NCI-H510A (cell line): ENCODE data around the gene RRP12.
"Not testable (repeated sequence)": the region's sequence is repeated elsewhere in the genome, so short reads cannot be mapped to it uniquely, and the experiment has no call there.

Source experiments
- DNase-seq: peaks from one replicate; lab custom pipeline; 2025; lab: John Stamatoyannopoulos, UW

The RRP12 gene

DNA sequence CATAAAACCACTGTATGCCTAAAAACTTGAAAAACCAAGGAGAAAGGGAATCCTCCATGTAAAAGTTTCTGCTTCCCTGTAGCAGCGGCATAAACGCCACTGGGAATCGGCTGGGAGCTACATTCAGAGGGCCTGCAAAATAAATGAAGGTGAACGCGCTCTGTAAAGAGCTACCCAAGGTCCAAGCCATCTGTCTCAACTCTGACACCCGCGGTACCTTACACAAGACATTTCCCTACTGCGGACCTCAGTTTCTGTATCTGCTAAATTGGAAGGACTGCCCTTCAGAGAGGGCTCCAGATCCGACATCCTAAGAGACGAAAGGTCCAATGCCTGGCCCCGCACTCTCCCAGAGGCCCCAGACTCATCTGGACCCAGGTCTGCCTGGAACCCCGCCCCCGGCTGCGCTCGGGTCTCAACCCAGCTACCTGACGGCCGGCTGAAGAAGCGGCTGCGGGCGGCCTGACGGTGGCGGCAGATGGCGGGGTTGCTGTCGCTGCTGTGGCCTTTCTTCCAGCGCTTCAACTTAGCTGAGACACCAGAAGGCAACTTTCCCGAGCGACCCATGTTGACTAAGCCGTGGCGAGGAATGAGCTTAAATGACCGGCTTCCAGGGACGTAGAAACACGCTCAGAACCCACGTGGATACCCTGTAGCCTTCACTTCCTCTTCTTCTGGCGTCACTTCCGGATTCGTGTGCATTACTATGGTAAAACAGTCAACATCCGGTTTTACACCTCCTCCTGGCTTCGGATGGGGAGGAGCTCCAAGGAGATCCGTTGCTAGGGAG lies at the start of gene RRP12:
Gene RRP12, minus strand, starts transcription at position 676 of the 790 bp plus-strand sequence. Its CDS starts 109 bp downstream, at position 567.
- peak; percentile 95 for DNase-seq

- no peak for DNase-seq
Observed at GRCh38 chr10:97450828-97451227, 49.7 kb upstream of the RRP12 start.

DNA sequence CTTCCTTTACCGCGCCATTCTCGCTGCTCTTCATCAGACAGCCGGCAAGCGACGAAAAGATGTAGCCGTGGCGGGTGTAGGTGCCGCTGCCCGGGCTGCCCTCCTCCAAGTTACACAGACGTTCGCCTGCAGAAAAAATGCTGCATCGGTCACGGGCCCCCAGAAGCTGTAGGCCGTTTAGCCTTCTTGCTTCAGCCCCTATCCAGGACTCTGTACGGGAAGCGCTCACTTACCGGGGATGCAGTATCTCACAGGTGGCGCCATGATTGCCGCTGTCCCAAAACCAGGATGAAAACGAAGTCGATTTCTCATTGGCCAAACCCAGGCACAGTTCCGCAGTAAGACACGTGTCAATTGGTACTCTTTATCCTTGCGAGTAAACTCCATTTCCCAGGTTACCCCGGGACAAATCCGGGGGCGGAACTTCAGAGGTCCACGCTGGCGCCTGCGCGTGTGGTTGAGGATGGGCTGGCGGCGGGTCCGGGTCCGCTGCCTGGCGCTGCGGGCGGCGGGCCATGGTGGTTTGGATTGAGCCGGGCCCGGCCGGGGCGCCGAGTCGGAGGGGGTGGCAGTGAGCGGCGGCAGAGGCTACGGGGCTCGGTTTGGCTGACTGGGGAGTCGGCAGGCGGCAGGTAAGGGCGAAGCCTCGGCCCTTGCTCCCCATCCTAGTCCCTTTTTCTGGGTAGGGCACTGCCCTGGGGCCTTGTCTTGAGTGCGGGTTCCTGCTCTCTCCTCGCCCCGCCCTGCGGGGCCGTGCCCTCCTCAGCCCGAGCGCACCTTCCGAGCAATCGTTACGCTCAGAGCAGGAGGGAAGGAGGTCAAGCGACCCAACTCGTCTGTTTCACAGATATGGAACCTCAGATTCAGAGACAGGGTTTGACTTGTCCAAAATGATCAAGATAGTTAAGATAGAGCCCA lies 44.8 kb upstream of the RRP12 start, which contains the start of the genes EXOSC1 and ZDHHC16:
Gene EXOSC1, minus strand, starts transcription at position 285 of the 918 bp plus-strand sequence. Its CDS starts 21 bp downstream, at position 264.
Gene ZDHHC16, plus strand, starts transcription at position 454 of the 918 bp plus-strand sequence. CDS start 5,501 bp downstream, outside the sequence.
- peak; percentile 88 for DNase-seq

DNA sequence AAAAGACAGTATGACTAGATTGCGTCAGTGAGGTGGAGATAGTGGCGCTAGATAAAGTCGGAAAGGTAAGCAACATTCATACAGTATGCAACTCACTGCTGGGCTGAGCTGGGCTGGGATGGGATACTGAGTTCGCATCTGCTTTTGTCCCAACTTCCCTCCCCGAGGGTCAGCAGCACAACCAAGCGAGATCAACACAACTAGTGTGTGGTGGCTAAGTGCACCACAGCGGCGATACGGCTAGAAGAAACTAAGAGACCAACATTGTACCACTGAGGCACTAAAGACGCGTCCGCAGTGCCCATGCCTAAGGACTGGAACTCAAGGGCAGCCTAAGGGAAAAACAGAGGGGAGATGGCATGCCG lies 44.2 kb upstream of the RRP12 start:
- DNase-seq: no peak

DNA sequence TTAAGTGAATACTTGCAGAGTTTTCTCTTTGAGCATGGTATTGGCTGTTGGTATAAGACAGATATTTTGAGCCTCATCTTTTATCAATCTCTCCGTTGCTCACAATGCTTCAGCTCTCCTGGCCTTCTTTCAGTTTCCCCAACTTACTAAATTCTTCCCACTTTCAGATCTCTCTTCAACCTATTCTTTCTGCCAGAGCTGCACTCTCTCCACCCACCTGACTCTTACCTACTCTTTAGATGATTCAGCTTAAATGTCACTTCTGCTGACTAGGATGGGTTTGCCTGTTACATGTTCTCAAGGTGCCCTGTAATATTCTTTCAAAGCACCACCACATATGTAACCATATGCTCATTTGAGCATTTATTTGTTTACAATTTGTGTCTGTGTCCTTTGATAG lies 43.1 kb upstream of the RRP12 start:
- no peak for DNase-seq

DNA sequence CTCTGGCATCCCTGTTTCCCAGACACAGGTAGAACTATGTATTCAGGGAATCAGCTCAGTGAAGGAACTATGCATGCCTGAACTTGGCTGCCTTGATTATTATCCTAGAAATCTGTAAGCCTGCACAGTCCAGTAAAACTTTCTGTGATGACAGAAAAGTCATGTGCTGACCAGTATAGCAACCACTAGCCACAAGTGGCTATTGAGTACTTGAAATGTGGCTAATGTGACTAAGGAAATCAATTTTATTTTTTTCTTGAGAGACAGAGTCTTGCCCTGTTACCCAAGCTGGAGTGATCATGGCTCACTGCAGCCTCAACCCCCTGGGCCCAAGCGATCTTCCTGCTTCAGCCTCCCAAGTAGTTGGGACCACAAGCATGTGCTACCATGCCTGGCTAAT lies 41.1 kb upstream of the RRP12 start:
- no peak for DNase-seq

- DNase-seq: no peak
Observed at GRCh38 chr10:97435211-97435610, 34.1 kb upstream of the RRP12 start.

DNA sequence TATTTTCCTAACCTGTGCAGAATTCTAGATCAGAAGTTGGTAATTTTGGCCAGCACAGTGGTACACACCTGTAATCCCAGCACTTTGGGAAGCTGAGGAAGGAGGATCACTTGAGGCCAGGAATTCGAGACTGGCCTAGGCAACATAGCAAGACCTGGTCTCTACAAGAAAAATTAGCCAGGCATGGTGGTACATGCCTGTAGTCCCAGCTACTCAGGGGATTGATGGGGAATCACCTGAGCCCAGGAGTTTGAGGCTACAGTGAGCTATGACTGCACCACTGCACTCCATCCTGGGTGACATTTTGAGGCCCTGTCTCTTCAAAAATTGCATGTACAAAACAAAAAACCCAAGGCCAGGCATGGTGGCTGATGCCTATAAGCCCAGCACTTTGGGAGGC lies 33.4 kb upstream of the RRP12 start:
- DNase-seq: no peak

GRCh38 chr10:97434055-97434454 lies 32.9 kb upstream of the RRP12 start:
- no peak for DNase-seq

- no peak for DNase-seq
Observed at GRCh38 chr10:97428572-97428981, 27.4 kb upstream of the RRP12 start.

- DNase-seq: peak; percentile 29
Observed at GRCh38 chr10:97427571-97428179, 26.5 kb upstream of the RRP12 start.

- no peak for DNase-seq
Observed at GRCh38 chr10:97426776-97427570, 25.8 kb upstream of the RRP12 start.

DNA sequence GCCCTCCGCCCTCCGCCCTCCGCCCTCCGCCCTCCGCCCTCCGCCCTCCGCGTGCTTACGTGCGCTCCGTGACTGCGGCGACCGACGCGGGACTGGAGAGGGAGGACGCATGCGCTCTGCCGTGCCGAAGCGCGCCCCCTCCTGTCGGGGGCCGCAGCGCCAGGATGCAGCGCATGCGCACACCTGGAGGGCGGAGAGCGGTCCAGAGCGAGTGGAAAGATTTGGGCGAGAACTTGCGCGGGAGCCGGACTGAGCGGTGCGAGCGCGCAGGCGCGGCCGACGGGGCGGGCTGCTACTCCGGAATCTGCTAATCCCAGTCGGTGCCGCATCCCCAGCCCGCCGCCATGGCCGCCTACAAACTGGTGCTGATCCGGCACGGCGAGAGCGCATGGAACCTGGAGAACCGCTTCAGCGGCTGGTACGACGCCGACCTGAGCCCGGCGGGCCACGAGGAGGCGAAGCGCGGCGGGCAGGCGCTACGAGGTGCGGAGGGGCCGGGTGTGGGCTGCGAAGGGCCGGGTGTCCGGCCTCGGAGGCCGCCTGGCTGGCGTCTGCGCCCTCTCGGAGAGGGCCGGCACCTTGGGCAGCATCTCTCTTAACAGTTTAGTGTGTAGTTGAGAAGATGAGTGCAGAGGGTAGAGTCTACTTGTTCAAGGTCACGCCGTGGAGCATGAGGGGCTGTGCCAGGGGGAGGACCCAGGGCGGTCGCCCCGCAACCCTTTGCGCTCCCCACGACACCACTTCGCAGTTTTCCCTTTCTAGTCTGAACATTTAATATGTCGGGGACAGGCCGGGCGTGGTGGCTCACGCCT lies 25.0 kb upstream of the RRP12 start, which contains the start of gene PGAM1:
Gene PGAM1, plus strand, starts transcription at position 228 of the 812 bp plus-strand sequence. Its CDS starts 117 bp downstream, at position 345.
- DNase-seq: peak; percentile 86

- DNase-seq: not testable (repeated sequence)
Observed at GRCh38 chr10:97423757-97424098, 22.6 kb upstream of the RRP12 start.

DNA sequence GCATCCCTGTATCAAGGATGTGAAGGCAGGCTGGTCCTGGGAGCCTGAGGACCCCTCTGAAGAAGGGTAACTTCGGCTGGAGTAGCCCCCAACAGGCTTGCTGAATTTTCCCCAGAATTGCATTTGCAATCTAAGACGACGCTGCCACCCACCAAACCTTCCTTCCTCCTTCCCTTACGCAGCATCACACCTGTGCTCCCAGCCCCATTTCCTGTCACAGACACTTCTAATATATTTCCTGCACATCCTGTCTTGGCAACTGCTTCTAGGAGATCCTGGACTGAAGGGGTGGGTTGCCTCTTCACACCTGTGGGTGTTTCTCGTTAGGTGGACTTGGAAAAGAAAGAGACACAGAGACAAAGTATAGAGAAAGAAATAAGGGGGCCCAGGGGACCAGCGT lies 15.4 kb upstream of the RRP12 start:
- no peak for DNase-seq

DNA sequence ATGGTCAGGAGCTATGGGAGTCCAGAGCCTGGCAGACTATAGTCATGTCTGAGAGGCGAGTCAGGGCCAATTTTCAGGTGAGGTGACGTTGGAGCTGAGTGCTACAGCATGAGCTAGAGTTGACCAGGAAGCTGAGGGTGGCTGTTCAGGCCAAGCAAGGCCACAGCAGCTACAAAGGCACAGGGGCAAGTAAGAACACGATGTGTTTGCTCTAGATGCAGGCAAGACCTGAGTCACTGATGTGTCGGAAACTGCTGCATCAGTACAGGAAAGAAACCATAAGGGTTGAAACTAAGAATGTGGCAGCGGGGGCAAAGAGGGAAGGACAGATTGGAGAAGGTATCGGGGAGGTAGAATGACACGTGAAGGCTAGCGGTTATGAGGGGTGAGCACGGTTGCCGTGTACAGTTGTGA lies 11.8 kb upstream of the RRP12 start:
- DNase-seq: no peak

GRCh38 chr10:97411406-97411805 lies 10.3 kb upstream of the RRP12 start:
- no peak for DNase-seq

- DNase-seq: no peak
Observed at GRCh38 chr10:97408496-97408992, 7.4 kb upstream of the RRP12 start.

- DNase-seq: no peak
Observed at GRCh38 chr10:97407952-97408248, 6.8 kb upstream of the RRP12 start.

GRCh38 chr10:97407211-97407951 lies 6.2 kb upstream of the RRP12 start:
- peak; percentile 53 for DNase-seq
